K562 treated with DMSO at 1 percent for 48 hours (cell line): ENCODE data around the gene FICD. TPM values are rescaled to one million over a fixed set of nuclear protein-coding genes. Genes with fewer than 3 reads are reported as not detected.

ENCODE experiments used
- total RNA-seq: library from RNA; unstranded; fragments of 300-600 nt; gene quantifications from 2 replicates; pipeline ENCODE4 v1.2.3, GENCODE V29; 2022; ENCODE audit warnings: low replicate concordance; ENCODE audit errors: extremely low read depth

FICD gene
- total RNA-seq, result not detected in 2 replicates

GRCh38 chr12:108514973-108515814, at the start of gene FICD:
TSS of gene FICD (plus strand) at chr12:108515277. CDS start at chr12:108516973, 1,696 bp downstream.

DNA sequence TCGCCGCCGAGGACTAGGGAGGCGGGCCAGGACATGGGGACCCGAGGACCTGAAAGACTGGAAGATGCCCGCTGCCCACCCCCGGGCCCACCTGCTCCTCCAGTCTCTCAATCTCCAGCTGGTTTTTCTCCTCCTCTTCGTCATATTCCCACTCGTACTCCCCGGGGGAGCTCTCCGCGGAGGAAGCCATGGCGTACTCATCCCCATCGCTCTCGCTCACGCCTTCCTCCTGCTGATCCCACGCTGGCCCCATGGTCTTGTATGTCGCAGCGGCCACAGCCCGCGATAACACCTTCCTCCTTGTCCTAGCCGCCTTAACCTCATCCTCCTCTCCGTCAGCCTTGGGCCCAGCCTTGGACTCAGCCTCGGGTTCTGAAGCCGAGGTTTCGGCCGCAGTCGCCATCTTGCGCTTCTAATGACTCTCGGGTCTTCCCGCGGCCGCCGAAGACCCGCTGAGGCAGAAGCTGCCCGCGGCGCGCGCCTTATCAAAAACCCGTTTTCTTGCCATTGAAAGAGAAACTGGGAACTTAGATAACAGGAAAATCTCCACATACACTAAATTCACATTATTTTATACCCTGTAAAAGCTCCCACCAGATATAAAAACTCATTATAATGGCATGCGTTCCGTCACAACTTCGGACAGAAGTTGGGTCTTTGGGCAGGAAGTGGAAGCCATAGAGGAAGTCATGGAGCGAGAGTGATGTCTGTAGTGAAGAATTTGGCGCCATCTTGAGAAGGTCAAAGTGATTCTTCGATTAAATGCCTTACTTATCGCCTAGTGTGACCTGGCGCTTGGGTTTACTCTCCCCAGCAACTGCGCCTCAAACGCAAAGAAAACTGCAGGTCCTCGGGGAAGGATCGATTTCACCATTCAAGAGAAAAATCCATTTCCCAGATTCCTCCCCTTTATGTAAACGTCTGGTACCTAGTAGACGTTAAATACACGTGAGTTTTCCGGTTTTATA, 46.0 kb downstream of the FICD start, which contains the start of gene SART3:
Gene SART3, minus strand, starts transcription at position 422 of the 968 bp plus-strand sequence. Its CDS starts 19 bp downstream, at position 403.

DNA sequence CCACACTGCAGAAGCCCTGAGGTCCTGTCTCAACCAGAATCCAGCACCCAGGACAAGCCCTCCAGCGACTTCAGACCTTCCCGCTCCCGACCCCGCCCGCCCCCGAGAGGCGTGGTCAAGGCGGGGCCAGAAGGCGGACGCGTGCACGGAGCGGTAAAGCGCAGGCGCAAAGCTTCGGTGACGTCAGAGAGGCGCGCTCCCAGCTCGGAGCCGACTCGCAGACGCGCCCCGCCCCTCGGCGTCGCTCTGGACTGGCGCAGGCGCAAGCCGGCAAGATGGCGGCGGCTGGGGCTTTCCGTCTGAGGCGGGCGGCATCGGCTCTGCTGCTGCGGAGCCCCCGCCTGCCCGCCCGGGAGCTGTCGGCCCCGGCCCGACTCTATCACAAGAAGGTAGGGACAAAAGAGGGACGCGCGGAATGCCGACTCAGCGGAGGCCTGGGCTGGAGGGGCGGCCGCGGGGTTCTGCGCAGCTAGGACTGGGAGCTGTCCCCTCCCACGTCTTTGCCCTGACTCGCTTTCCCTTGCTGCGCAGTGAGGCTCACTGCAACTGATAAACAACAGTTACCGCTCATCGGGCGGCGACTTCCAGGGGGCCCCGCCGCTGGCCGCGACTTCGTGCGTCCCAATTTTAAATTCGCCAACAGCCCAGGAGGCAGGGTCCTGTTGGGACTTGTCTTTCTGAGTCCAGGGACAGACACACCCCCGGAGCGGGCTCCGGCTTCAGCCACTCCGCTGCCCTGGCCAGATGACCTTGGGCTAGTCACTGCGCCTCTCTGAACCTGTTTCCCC, 47.5 kb downstream of the FICD start, which contains the start of gene ISCU:
Gene ISCU, plus strand, starts transcription at position 249 of the 788 bp plus-strand sequence. Its CDS starts 27 bp downstream, at position 276.

Other genes starting within 250 kb of the FICD start
- gene CMKLR1, start 176.0 kb upstream of the FICD start, total RNA-seq, result not detected in 2 replicates
- gene SART3, start 45.9 kb downstream of the FICD start, total RNA-seq, result not detected in 2 replicates
- not detected in 2 replicates for gene ISCU, start 47.3 kb downstream of the FICD start, total RNA-seq
- gene TMEM119, start 82.8 kb downstream of the FICD start, total RNA-seq, result not detected in 2 replicates
- not detected in 2 replicates for gene SELPLG, start 118.6 kb downstream of the FICD start, total RNA-seq
- gene CORO1C, start 216.2 kb downstream of the FICD start, total RNA-seq, result not detected in 2 replicates